PC-3 (cell line): ENCODE measurements around the gene STX4.

Experiments used
- CTCF ChIP-seq: fragments of 300-600 bp; sonication (generic); conservative IDR thresholded peaks from 2 replicates; pipeline ENCODE4 v1.5.1; 2017; ENCODE audit warnings: antibody characterized with exemption, low read depth, mild to moderate bottlenecking, low read length
- EZH2 ChIP-seq: fragments of 300-600 bp; sonication (generic); IDR thresholded peaks from one replicate; pipeline ENCODE4 v1.6.1; 2017; ENCODE audit warnings: antibody characterized with exemption, mild to moderate bottlenecking, low read length; ENCODE audit not compliant: unreplicated experiment
- EZH2phosphoT487 ChIP-seq: fragments of 300-600 bp; sonication (generic); IDR thresholded peaks from 2 replicates; pipeline ENCODE4 v1.6.1; 2018; ENCODE audit warnings: mild to moderate bottlenecking, antibody characterized with exemption, low read length, borderline replicate concordance

- no peak for TF ChIP-seq CTCF
- TF ChIP-seq EZH2phosphoT487 = no peak
- no peak for TF ChIP-seq EZH2
Observed at GRCh38 chr16:31042866-31043265, 9.5 kb downstream of the STX4 start.
